HepG2 (cell line): ENCODE data around the gene BSND. TPM values are rescaled to one million over a fixed set of nuclear protein-coding genes. Genes with fewer than 3 reads are reported as not detected.
A peak's percentile ranks its signal among the peaks of the same experiment; 100 is the strongest.

ENCODE experiments used
- AHDC1 ChIP-seq: sonication (generic); formaldehyde crosslinking; IDR thresholded peaks from 2 replicates; pipeline ENCODE4 v1.5.1; 2020; ENCODE audit warnings: mild to moderate bottlenecking, missing genetic modification reagents, borderline replicate concordance
- ATF4 ChIP-seq, 2 experiments: fragments of 450-650 bp in 1 of 2; sonication (generic) in 1 of 2; formaldehyde crosslinking; IDR thresholded peaks; 2 replicates each; pipeline versions ENCODE4 v1.5.0 to v1.8.0; 2020 to 2022; ENCODE audit warnings: mild to moderate bottlenecking in 1 of 2, missing genetic modification reagents in 1 of 2
- NFYC ChIP-seq: IDR thresholded peaks from 2 replicates; pipeline ENCODE4 v1.6.1; 2016; ENCODE audit warnings: missing genetic modification reagents, missing compliant biosample characterization
- NR1H2 ChIP-seq: sonication (generic); formaldehyde crosslinking; IDR thresholded peaks from 2 replicates; pipeline ENCODE4 v1.8.1; 2022; ENCODE audit warnings: low read depth, missing genetic modification reagents, borderline replicate concordance
- NR2C2 ChIP-seq: sonication (generic); formaldehyde crosslinking; IDR thresholded peaks from 2 replicates; pipeline ENCODE4 v1.4.0; 2020; ENCODE audit warnings: missing genetic modification reagents, mild to moderate bottlenecking, moderate library complexity, borderline replicate concordance
- PHF5A ChIP-seq: IDR thresholded peaks from one replicate; pipeline ENCODE4 v1.6.1; 2018; ENCODE audit warnings: low read depth, missing genetic modification reagents; ENCODE audit not compliant: unreplicated experiment
- PTBP1 ChIP-seq: fragments of 200-400 bp; formaldehyde crosslinking; IDR thresholded peaks from 2 replicates; pipeline ENCODE4 v1.6.1; 2018; ENCODE audit warnings: low read length, low read depth; ENCODE audit not compliant: poor library complexity, severe bottlenecking
- SOX5 ChIP-seq: IDR thresholded peaks from 2 replicates; pipeline ENCODE4 v1.6.1; 2016; ENCODE audit warnings: borderline replicate concordance
- SRSF1 ChIP-seq: fragments of 200-400 bp; formaldehyde crosslinking; optimal IDR thresholded peaks from 2 replicates; pipeline ENCODE3; 2017; ENCODE audit warnings: mild to moderate bottlenecking, low read depth, low read length, moderate library complexity
- TOE1 ChIP-seq: sonication (generic); formaldehyde crosslinking; IDR thresholded peaks from 2 replicates; pipeline ENCODE4 v1.4.0; 2020; ENCODE audit warnings: mild to moderate bottlenecking, missing genetic modification reagents
- ZNF562 ChIP-seq: sonication (generic); formaldehyde crosslinking; IDR thresholded peaks from 2 replicates; pipeline ENCODE4 v1.8.0; 2022; ENCODE audit warnings: missing genetic modification reagents, borderline replicate concordance
- polyA plus RNA-seq, 8 experiments: library from polyadenylated mRNA; depleted of rRNA in 3 of 8; stranded (reverse) in 7 of 8; unstranded in 1 of 8; fragments of >200 nt; fragmentation: Illumina TruSeq in 4 of 8; extraction: Trizol in 4 of 8; gene quantifications; 2 replicates each; pipeline versions ENCODE4 v1.2.1 to v1.2.3, GENCODE V29; 2011 to 2016; ENCODE audit warnings: low read depth in 4 of 8, missing spikeins in 1 of 8, mixed read lengths in 1 of 8; ENCODE audit not compliant: insufficient read depth in 1 of 8
- total RNA-seq, 5 experiments: library from RNA; depleted of rRNA; stranded (reverse); fragments of >200 nt; fragmentation: Illumina TruSeq; extraction: Trizol; gene quantifications; 2 replicates each; pipeline ENCODE4 v1.2.3, GENCODE V29; 2016; ENCODE audit warnings: low read depth in 1 of 5
- TF ChIP-seq, protein P1 (sequence below): sonication (generic); IDR thresholded peaks from 2 replicates; pipeline ENCODE4 v1.6.1; 2016; ENCODE audit warnings: low read depth, borderline replicate concordance
- TF ChIP-seq, protein P2 (sequence below): sonication (generic); formaldehyde crosslinking; IDR thresholded peaks from 2 replicates; pipeline ENCODE4 v1.5.0; 2020; ENCODE audit warnings: mild to moderate bottlenecking, missing genetic modification reagents
- TF ChIP-seq, protein P3 (sequence below): sonication (generic); formaldehyde crosslinking; IDR thresholded peaks from 2 replicates; pipeline ENCODE4 v1.5.0; 2020; ENCODE audit warnings: mild to moderate bottlenecking, missing genetic modification reagents, borderline replicate concordance

Gene BSND
- total and polyA plus RNA-seq, 2 of the 13 experiments (the other 11 are each of a cell fraction or from before 2014, with no cell fraction given): not detected

- TF ChIP-seq SOX5 (CRISPR knock-in tag): no peak
- TF ChIP-seq TOE1: no peak
- TF ChIP-seq, protein P1, sequence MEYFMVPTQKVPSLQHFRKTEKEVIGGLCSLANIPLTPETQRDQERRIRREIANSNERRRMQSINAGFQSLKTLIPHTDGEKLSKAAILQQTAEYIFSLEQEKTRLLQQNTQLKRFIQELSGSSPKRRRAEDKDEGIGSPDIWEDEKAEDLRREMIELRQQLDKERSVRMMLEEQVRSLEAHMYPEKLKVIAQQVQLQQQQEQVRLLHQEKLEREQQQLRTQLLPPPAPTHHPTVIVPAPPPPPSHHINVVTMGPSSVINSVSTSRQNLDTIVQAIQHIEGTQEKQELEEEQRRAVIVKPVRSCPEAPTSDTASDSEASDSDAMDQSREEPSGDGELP: no peak
- TF ChIP-seq NFYC (CRISPR knock-in tag): no peak
- no peak for TF ChIP-seq ATF4 (CRISPR knock-in tag; IDR thresholded peaks at IDR 0.05)
- TF ChIP-seq, protein P2, sequence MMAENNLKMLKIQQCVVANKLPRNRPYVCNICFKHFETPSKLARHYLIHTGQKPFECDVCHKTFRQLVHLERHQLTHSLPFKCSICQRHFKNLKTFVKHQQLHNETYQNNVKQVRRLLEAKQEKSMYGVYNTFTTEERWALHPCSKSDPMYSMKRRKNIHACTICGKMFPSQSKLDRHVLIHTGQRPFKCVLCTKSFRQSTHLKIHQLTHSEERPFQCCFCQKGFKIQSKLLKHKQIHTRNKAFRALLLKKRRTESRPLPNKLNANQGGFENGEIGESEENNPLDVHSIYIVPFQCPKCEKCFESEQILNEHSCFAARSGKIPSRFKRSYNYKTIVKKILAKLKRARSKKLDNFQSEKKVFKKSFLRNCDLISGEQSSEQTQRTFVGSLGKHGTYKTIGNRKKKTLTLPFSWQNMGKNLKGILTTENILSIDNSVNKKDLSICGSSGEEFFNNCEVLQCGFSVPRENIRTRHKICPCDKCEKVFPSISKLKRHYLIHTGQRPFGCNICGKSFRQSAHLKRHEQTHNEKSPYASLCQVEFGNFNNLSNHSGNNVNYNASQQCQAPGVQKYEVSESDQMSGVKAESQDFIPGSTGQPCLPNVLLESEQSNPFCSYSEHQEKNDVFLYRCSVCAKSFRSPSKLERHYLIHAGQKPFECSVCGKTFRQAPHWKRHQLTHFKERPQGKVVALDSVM (CRISPR knock-in tag): no peak
- peak; percentile 74 for TF ChIP-seq NR2C2
- TF ChIP-seq NR1H2 (CRISPR knock-in tag): no peak
- TF ChIP-seq ZNF562 (CRISPR knock-in tag): no peak
- TF ChIP-seq, protein P3, sequence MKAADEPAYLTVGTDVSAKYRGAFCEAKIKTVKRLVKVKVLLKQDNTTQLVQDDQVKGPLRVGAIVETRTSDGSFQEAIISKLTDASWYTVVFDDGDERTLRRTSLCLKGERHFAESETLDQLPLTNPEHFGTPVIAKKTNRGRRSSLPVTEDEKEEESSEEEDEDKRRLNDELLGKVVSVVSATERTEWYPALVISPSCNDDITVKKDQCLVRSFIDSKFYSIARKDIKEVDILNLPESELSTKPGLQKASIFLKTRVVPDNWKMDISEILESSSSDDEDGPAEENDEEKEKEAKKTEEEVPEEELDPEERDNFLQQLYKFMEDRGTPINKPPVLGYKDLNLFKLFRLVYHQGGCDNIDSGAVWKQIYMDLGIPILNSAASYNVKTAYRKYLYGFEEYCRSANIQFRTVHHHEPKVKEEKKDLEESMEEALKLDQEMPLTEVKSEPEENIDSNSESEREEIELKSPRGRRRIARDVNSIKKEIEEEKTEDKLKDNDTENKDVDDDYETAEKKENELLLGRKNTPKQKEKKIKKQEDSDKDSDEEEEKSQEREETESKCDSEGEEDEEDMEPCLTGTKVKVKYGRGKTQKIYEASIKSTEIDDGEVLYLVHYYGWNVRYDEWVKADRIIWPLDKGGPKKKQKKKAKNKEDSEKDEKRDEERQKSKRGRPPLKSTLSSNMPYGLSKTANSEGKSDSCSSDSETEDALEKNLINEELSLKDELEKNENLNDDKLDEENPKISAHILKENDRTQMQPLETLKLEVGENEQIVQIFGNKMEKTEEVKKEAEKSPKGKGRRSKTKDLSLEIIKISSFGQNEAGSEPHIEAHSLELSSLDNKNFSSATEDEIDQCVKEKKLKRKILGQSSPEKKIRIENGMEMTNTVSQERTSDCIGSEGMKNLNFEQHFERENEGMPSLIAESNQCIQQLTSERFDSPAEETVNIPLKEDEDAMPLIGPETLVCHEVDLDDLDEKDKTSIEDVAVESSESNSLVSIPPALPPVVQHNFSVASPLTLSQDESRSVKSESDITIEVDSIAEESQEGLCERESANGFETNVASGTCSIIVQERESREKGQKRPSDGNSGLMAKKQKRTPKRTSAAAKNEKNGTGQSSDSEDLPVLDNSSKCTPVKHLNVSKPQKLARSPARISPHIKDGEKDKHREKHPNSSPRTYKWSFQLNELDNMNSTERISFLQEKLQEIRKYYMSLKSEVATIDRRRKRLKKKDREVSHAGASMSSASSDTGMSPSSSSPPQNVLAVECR: peak; percentile 43; the same call in 1 of the 2 replicates
- TF ChIP-seq AHDC1: peak; percentile 25; the same call in 1 of the 2 replicates
- TF ChIP-seq SRSF1: no peak
- TF ChIP-seq PTBP1: no peak
- no peak for TF ChIP-seq PHF5A (CRISPR knock-in tag)
Observed at GRCh38 chr1:55053265-55053954, 54.7 kb downstream of the BSND start (continued).
